NCI-H1417 treated with DMSO at 0.1 percent for 48 hours (cell line): ENCODE results near the gene ABCB7.
"Not testable (repeated sequence)": the region's sequence is repeated elsewhere in the genome, so short reads cannot be mapped to it uniquely, and the experiment has no call there.

Source experiments
- DNase-seq: peaks from one replicate; lab custom pipeline; 2025; lab: John Stamatoyannopoulos, UW

The ABCB7 gene

DNA sequence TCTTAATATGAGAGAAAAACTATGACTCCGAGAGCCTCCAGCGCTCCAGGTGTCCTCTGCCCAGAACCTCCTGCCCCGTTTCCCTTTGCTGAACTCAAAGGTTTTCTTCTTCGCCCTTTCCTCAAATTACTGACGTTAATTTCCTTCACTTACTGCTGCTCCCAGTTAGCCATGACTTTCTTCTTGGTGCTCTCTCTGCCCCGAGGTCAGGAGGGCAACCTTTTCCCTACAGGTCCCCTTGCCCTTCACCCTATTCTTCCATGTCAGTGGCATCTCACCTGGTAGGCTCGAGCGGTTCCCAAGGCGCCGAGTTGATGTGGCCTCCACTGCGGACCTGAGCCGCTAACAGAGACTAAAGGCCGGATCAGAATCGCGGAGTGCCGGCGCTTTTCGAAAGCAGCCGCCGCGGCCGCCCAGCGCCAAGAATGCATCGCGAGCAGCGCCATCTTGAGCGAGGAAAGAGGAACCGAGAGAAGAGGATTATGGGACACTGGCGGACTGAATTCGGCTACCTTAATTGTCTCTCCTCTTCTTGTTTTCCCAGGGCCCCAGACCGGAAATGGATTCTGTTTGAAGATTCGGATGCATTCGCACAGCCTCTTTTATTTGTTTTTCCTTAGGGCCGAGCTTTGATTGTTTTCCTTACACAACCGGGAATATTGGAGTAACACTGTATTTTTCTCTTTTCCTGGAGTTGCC is at the start of gene ABCB7:
Gene ABCB7, minus strand, starts transcription at position 457 of the 699 bp plus-strand sequence. Its CDS starts 11 bp downstream, at position 446.
- DNase-seq = peak; percentile 34

- DNase-seq = peak; percentile 16
Measured at GRCh38 chrX:75188415-75189206, 32.5 kb upstream of the ABCB7 start.

DNA sequence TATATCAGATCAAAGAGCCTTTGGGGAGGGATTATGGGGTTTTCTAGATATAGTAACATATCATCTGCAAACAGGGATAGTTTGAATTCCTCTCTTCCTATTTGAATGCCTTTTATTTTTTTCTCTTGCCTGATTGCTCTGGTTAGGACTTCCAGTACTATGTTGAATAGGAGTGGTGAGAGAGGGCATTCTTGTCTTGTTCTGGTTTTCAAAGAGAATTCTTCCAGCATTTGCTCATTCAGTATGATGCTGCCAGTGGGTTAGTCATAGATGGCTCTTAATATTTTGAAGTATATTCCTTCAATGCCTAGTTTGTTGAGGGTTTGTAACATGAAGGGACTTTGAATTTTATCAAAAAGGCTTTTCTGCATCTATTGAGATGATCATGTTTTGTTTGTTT is 25.6 kb upstream of the ABCB7 start:
- DNase-seq = no peak

GRCh38 chrX:75179536-75180293 is 23.6 kb upstream of the ABCB7 start:
- not testable (repeated sequence) for DNase-seq

DNA sequence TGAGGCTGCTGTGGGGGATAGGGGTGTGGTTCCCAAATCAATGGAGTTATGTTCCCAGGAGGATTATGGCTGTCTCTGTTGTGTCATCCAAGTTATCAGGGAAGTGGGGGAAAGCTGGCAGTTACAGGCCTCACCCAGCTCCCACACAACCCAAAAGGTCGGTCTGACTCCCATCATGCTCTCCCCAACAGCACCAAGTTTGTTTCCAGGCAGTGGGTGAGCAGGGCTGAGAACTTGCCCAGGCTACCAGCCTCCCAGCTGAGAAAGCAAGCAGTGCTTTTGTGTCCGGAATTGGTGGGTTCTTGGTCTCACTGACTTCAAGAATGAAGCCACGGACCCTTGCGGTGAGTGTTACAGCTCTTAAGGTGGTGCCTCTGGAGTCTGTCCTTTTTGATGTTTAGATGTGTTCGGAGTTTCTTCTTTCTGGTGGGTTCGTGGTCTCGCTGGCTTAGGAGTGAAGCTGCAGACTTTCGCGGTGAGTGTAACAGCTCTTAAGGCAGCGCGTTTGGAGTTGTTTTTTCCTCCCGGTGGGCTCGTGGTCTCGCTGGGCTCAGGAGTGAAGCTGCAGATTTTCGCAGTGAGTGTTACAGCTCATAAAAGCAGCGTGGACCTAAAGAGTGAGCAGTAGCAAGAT is 16.3 kb upstream of the ABCB7 start:
- not testable (repeated sequence) for DNase-seq

GRCh38 chrX:75158054-75158453 is 2.0 kb upstream of the ABCB7 start:
- no peak for DNase-seq

- DNase-seq = no peak
Measured at GRCh38 chrX:75156531-75156945, 455 bp upstream of the ABCB7 start.

GRCh38 chrX:75155447-75155826 is 646 bp downstream of the ABCB7 start:
- DNase-seq = no peak

DNA sequence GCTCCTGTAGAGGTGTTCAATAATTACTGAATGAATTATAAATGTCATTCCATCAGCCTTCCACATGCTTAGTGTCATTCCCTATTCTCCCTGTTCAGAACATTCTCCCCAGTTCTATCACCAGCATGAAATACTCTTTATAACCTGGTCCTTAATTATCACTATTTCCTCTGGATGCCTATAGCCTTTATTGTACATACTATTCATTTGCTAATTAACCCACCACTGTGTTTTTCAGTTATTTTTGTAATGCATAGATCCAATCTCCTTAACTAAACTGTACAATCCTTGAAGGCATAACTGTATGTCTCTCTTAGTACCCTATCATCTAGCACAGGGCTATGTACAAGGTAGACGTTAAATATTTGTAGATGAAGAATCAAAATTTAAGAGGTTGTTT is 1.2 kb downstream of the ABCB7 start:
- no peak for DNase-seq

GRCh38 chrX:75151827-75152592 is 4.1 kb downstream of the ABCB7 start:
- no peak for DNase-seq

DNA sequence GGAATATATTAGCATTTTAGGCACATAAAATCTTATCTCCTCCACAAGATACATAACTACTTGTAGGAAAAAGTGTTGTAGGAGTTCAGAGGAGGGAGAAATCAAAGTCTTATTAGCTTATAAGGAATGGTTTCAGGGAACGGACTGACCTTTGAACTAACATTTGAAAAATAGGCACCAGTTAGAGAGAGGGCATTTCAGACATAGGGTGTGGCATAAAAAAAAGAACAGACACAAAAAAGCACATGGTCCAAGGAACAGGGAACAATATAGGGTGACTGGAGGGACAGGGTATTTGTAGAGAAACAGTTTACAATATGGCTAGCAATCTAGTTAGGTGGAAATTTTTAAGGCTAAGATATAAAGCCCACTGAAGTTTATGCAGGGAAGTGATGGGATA is 6.4 kb downstream of the ABCB7 start:
- no peak for DNase-seq

DNA sequence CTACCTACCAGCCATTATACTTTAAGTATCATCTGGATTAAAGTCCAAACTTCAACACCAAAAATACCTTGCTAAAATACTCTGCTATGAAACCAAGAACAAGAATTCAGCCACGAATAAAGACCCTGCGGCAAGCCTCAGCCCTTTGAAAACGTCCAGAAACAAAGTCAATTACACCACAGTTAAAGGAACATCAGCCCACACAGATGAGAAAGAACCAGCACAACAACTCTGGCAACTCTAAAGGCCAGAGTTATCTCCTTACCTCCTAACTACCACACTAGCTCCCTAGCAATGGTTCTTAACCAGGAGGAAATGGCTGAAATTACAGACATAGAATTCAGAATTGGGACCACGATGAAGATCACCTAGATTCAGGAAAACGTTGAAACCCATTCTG is 23.4 kb downstream of the ABCB7 start:
- no peak for DNase-seq

GRCh38 chrX:75131973-75132627 is 24.0 kb downstream of the ABCB7 start:
- DNase-seq = no peak

- not testable (repeated sequence) for DNase-seq
Measured at GRCh38 chrX:75129069-75129468, 27.0 kb downstream of the ABCB7 start.

DNA sequence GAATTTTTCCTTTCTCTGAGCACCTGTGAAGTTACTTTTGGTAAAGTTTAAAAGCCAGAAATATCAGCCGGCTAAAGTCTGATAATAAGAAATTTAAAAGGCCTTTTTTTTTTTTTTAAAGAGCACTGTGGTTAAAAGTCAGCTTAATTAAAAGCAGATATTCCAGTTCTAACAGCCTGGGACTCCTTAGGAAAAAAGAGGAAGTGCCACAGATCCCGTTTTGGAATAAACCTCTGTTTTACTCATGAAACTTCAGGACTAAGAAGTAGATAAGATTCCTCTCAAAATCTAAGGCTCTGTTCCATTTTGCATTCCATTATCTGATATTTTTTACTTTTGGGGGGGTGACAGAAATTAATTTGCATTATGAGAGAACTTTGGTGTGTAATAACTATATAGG is 37.8 kb downstream of the ABCB7 start:
- DNase-seq = no peak

DNA sequence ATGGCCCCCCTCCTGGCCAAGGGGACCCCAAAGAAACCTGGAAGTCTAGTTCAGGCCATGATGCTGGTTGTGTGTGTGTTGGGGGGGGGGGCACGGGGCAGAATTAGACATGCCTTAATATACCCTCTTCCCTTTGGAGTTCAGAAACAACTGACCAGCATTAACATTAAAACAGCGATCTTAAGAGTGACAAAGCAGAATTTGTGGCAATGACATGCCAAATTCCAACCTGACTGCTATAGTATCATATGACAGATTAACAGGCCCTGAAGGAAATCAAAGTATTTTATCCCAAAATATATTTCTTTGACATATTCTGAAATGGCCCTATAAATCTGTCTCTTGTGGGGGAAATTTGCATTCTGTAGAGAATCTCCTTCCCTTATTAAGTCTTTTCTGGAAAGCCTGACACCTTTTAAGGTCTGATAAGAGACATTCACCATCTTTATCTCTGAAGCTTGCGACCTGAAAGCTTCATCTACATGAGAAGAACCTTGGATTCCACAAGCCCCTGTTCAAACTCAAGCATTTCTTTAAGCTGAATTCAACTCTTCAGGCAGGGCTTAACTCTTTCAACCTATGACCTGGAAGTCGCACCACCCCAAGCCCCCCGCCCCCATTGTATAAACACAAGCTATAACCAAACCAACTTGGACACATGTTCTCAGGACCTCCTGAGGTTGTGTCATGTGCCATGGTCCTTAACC is 40.2 kb downstream of the ABCB7 start:
- DNase-seq = no peak

DNA sequence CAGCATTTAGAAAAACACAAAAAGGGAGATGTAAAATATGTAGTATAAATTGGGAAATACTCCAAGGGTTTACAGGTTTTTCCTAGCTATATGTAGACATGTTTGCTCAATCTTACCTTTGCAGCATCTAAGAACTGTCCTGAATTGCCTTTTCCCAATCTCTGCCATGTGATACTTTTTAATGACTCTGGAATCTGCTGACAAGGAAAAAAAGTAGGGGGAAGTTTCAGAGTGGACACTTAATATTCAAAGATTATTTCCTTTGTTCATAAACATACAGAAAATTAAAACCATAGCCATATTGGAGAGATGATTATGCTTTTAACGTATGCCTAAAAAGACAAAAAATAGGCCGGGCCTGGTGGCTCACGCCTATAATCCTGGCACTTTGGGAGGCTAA is 41.4 kb downstream of the ABCB7 start:
- no peak for DNase-seq

- DNase-seq = no peak
Measured at GRCh38 chrX:75113664-75114063, 42.4 kb downstream of the ABCB7 start.

GRCh38 chrX:75107863-75108509 is 48.1 kb downstream of the ABCB7 start:
- DNase-seq = no peak

DNA sequence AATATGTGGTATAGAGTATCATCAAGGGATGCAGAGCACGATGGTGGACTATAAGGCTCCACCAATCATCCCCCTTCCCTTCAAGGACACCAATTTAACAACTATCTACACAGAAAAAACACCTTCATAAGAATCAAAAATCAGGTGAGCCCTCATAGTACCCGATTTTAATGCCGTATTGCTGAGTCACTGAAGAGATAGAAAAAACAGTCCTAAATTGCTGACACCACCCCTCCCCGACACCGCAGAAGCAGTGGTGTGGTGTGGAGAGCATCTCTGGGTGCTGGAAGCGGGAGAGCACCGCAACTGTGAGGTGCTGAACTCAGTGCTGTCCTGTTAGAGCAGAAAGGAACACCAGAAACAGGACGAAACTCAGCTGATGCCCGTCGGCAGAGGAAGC is 49.3 kb downstream of the ABCB7 start:
- DNase-seq = no peak
